CD14-positive monocyte (primary cell): ENCODE data around the gene LLGL2. TPM values are rescaled to one million over a fixed set of nuclear protein-coding genes. Genes with fewer than 3 reads are reported as not detected.
A peak's percentile ranks its signal among the peaks of the same experiment; 100 is the strongest.

Experiments
- DNase-seq, 3 donors: peaks; one replicate each; pipeline ENCODE4 v3.0.0-alpha.2; 2011 to 2022
- H2AFZ ChIP-seq: 2 replicates; pipeline ENCODE4 v1.6.0; 2012; ENCODE audit warnings: mild to moderate bottlenecking, low read depth, low read length, inconsistent platforms; ENCODE audit not compliant: insufficient read depth, poor library complexity, severe bottlenecking
- H3K27ac ChIP-seq, 2 donors: 1 replicate in 1 of 2; 2 replicates in 1 of 2; pipeline ENCODE4 v1.5.1; 2012 to 2013; ENCODE audit warnings: low read length in 2 of 2, control low read depth in 1 of 2, inconsistent platforms in 1 of 2, low read depth in 1 of 2, mild to moderate bottlenecking in 1 of 2
- H3K27me3 ChIP-seq, 2 donors: one replicate each; pipeline versions ENCODE4 v1.6.0 to v1.6.1; 2011 to 2013; ENCODE audit warnings: low read length in 2 of 2; ENCODE audit not compliant: control insufficient read depth in 2 of 2, insufficient read depth in 2 of 2
- H3K36me3 ChIP-seq, 2 donors: replicated peaks in 1 of 2; 1 replicate in 1 of 2; 2 replicates in 1 of 2; pipeline versions ENCODE4 v1.5.1 to v1.6.1; 2012 to 2013; ENCODE audit warnings: low read length in 2 of 2, control low read depth in 1 of 2, inconsistent platforms in 1 of 2, mild to moderate bottlenecking in 1 of 2; ENCODE audit not compliant: insufficient read depth in 2 of 2, control insufficient read depth in 1 of 2
- H3K4me1 ChIP-seq, 2 donors: 1 replicate in 1 of 2; 2 replicates in 1 of 2; pipeline versions ENCODE4 v1.5.1 to v1.6.1; 2012 to 2013; ENCODE audit warnings: low read length in 2 of 2, control low read depth in 1 of 2, inconsistent platforms in 1 of 2, mild to moderate bottlenecking in 1 of 2, moderate library complexity in 1 of 2; ENCODE audit not compliant: insufficient read depth in 2 of 2, control insufficient read depth in 1 of 2
- H3K4me2 ChIP-seq: replicated peaks from 2 replicates; pipeline ENCODE3; 2012; ENCODE audit warnings: low read length, moderate library complexity, mild to moderate bottlenecking; ENCODE audit not compliant: poor library complexity, severe bottlenecking; ENCODE audit errors: extremely low read depth
- H3K4me3 ChIP-seq, 3 experiments: fragments of 200-600 bp in 1 of 3; sonication (generic) in 1 of 3; replicated peaks in 1 of 3; 1 replicate in 2 of 3; 2 replicates in 1 of 3; pipeline ENCODE4 v1.5.1; 2011 to 2013; ENCODE audit warnings: low read length in 3 of 3, mild to moderate bottlenecking in 3 of 3, control low read depth in 2 of 3, low read depth in 2 of 3, inconsistent platforms in 1 of 3, moderate library complexity in 1 of 3
- H3K79me2 ChIP-seq: 2 replicates; pipeline ENCODE4 v1.6.0; 2012; ENCODE audit warnings: mild to moderate bottlenecking, control low read depth, inconsistent platforms, low read length, moderate library complexity; ENCODE audit not compliant: insufficient read depth
- H3K9ac ChIP-seq: 2 replicates; pipeline ENCODE4 v1.6.0; 2017; ENCODE audit warnings: low read length, mild to moderate bottlenecking; ENCODE audit not compliant: insufficient read depth, poor library complexity, severe bottlenecking
- H3K9me3 ChIP-seq, 2 donors: replicated peaks in 1 of 2; 1 replicate in 1 of 2; 2 replicates in 1 of 2; pipeline versions ENCODE4 v1.5.1 to v1.6.1; 2012 to 2013; ENCODE audit warnings: low read length in 2 of 2, control low read depth in 1 of 2; ENCODE audit not compliant: control insufficient read depth in 1 of 2, insufficient read depth in 1 of 2
- H4K20me1 ChIP-seq: 2 replicates; pipeline ENCODE4 v1.6.0; 2012; ENCODE audit warnings: mild to moderate bottlenecking, low read length, control low read depth, moderate library complexity; ENCODE audit not compliant: insufficient read depth
- H3K27ac Mint-ChIP-seq, 7 donors: one replicate each; pipeline ENCODE4 v1.8.0; 2020; ENCODE audit warnings: mild to moderate bottlenecking in 7 of 7, mixed read lengths in 7 of 7, moderate library complexity in 6 of 7, inconsistent platforms in 2 of 7
- H3K27me3 Mint-ChIP-seq, 3 donors: one replicate each; pipeline ENCODE4 v1.8.0; 2021 to 2022; ENCODE audit warnings: low read depth in 3 of 3, mild to moderate bottlenecking in 3 of 3, mixed read lengths in 3 of 3, moderate library complexity in 3 of 3, inconsistent platforms in 1 of 3
- H3K36me3 Mint-ChIP-seq, 2 donors: one replicate each; pipeline ENCODE4 v1.8.0; 2020; ENCODE audit warnings: mixed read lengths in 2 of 2, inconsistent platforms in 1 of 2, mild to moderate bottlenecking in 1 of 2
- H3K4me1 Mint-ChIP-seq: one replicate; pipeline ENCODE4 v1.8.0; 2020; ENCODE audit warnings: mild to moderate bottlenecking, mixed read lengths
- H3K4me3 Mint-ChIP-seq, 2 donors: one replicate each; pipeline ENCODE4 v1.8.0; 2020; ENCODE audit warnings: mild to moderate bottlenecking in 2 of 2, mixed read lengths in 2 of 2, moderate library complexity in 1 of 2
- H3K9me3 Mint-ChIP-seq, 7 donors: one replicate each; pipeline ENCODE4 v1.8.0; 2020 to 2022; ENCODE audit warnings: mixed read lengths in 7 of 7, mild to moderate bottlenecking in 6 of 7, moderate library complexity in 6 of 7, inconsistent platforms in 2 of 7
- WGBS: methylation state at CpG from one replicate; pipeline ENCODE4 v1.1.5; 2013; ENCODE audit warnings: missing lambda C conversion rate; ENCODE audit not compliant: insufficient coverage; 5-methylcytosine and 5-hydroxymethylcytosine counted together
- intact Hi-C, 2 donors: fragments of 100-400 bp; cut with micrococcal nuclease; formaldehyde crosslinking; loops; one replicate each; pipeline versions ENCODE4 v1.15.0 to v1.15.1; 2023
- polyA plus RNA-seq, 3 donors: library from polyadenylated mRNA; depleted of rRNA in 1 of 3; unstranded in 2 of 3; stranded (reverse) in 1 of 3; fragments of 300-500 nt in 2 of 3; fragments of >200 nt in 1 of 3; fragmentation: Illumina TruSeq in 2 of 3; gene quantifications; 1 replicate in 2 of 3; 2 replicates in 1 of 3; pipeline ENCODE4 v1.2.3, GENCODE V29; 2012 to 2021
- TF ChIP-seq, protein P1 (sequence below): fragments of 200-600 bp; IDR thresholded peaks from one replicate; pipeline ENCODE4 v1.8.0; 2022; ENCODE audit warnings: antibody characterized with exemption, mild to moderate bottlenecking

The LLGL2 gene
- polyA plus RNA-seq, 3 donors: 4.8 to 7.5 (median 5.5) TPM

GRCh38 chr17:75491680-75492079, 33.8 kb upstream of the LLGL2 start:
- no peaks in the 10 kb centered on the region for H4K20me1 ChIP-seq
- TF ChIP-seq, protein P1, sequence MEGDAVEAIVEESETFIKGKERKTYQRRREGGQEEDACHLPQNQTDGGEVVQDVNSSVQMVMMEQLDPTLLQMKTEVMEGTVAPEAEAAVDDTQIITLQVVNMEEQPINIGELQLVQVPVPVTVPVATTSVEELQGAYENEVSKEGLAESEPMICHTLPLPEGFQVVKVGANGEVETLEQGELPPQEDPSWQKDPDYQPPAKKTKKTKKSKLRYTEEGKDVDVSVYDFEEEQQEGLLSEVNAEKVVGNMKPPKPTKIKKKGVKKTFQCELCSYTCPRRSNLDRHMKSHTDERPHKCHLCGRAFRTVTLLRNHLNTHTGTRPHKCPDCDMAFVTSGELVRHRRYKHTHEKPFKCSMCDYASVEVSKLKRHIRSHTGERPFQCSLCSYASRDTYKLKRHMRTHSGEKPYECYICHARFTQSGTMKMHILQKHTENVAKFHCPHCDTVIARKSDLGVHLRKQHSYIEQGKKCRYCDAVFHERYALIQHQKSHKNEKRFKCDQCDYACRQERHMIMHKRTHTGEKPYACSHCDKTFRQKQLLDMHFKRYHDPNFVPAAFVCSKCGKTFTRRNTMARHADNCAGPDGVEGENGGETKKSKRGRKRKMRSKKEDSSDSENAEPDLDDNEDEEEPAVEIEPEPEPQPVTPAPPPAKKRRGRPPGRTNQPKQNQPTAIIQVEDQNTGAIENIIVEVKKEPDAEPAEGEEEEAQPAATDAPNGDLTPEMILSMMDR: no peak
- no peak overlapping the region for H3K4me3 ChIP-seq
- no peaks in the 10 kb centered on the region for H3K27me3 ChIP-seq
- Mint-ChIP-seq H3K27me3 (peaks cover 0 to 2% (median 0%) of the 10 kb centered on the region in 3 donors), H3K36me3 (peaks cover 53 to 84% of the 10 kb centered on the region in 2 donors), H3K9me3 (peaks cover 0 to 2% (median 0%) of the 10 kb centered on the region in 7 donors), H3K4me3 (no peak overlapping the region), H3K4me1 (peaks cover 16% of the 10 kb centered on the region), H3K27ac (no peak overlapping the region)
- 95% methylated on average over 15 of the region's 15 CpGs for WGBS
- DNase-seq: no peak
- peaks cover 17% of the 10 kb centered on the region in 2 donors for H3K4me1 ChIP-seq
- no peak overlapping the region for H3K4me2 ChIP-seq
- intact Hi-C loops: no loop called here
- H3K9me3 ChIP-seq: no peaks in the 10 kb centered on the region
- peaks cover 65 to 69% of the 10 kb centered on the region in 2 donors for H3K36me3 ChIP-seq
- no peak overlapping the region for H3K9ac ChIP-seq
- no peak overlapping the region for H3K27ac ChIP-seq
- no peak overlapping the region for H2AFZ ChIP-seq
- H3K79me2 ChIP-seq: peaks cover 5% of the 10 kb centered on the region

- peaks cover 0 to 2% (median 0%) of the 10 kb centered on the region in 3 donors for H3K27me3 Mint-ChIP-seq
- H3K9me3 Mint-ChIP-seq: no peaks in the 10 kb centered on the region
- peaks cover 12% of the 10 kb centered on the region for H3K4me1 Mint-ChIP-seq
- Histone ChIP-seq H2AFZ (no peak overlapping the region), H3K9me3 (no peaks in the 10 kb centered on the region), H3K79me2 (peaks cover 5% of the 10 kb centered on the region), H3K27me3 (no peaks in the 10 kb centered on the region), H4K20me1 (no peaks in the 10 kb centered on the region), H3K4me1 (peaks cover 7% of the 10 kb centered on the region in 2 donors), H3K36me3 (peaks cover 71 to 79% of the 10 kb centered on the region in 2 donors), H3K27ac (no peak overlapping the region), H3K4me3 (no peak overlapping the region), H3K4me2 (no peak overlapping the region), H3K9ac (no peak overlapping the region)
- WGBS: 95% methylated on average over 23 of the region's 23 CpGs
- H3K4me3 Mint-ChIP-seq: no peak overlapping the region
- H3K27ac Mint-ChIP-seq: peak overlapping the region in 2 of 7 donors; percentile 23 to 73
- TF ChIP-seq, protein P1: no peak
- intact Hi-C loops: no loop called here
- DNase-seq: no peak
- H3K36me3 Mint-ChIP-seq: peaks cover 60 to 87% of the 10 kb centered on the region in 2 donors
These were observed 32.8 kb upstream of the LLGL2 start for GRCh38 chr17:75492555-75493168.
